H1 (cell line): ENCODE measurements around the gene TLE1. TPM values are rescaled to one million over a fixed set of nuclear protein-coding genes. Genes with fewer than 3 reads are reported as not detected.

Experiments
- CTCF ChIA-PET: fragments of 300-600 bp; sonication (Branson Sonifier 250); formaldehyde crosslinking; loops from one replicate; lab custom pipeline; 2021; ENCODE audit not compliant: partially characterized antibody; lab: Charles Lee
- POLR2A ChIA-PET: fragments of 300-600 bp; sonication (Branson Sonifier 250); formaldehyde crosslinking; loops from one replicate; lab custom pipeline; 2021; ENCODE audit warnings: inconsistent platforms; ENCODE audit not compliant: partially characterized antibody; lab: Charles Lee
- DNase-seq, 2 experiments: peaks; one replicate each; pipeline versions ENCODE4 v3.0.0 to v3.0.0-alpha.2; 2010 to 2022; ENCODE audit warnings: low spot score in 2 of 2, low read depth in 1 of 2, mixed read lengths in 1 of 2
- FAIRE-seq: peaks from 2 replicates; lab custom pipeline; 2011; peaks lifted over from hg19 to GRCh38; lab: Jason Lieb, UNC
- H2AFZ ChIP-seq: 2 replicates; pipeline ENCODE4 v1.8.1; 2012; ENCODE audit warnings: low read length, inconsistent platforms
- H2AK5ac ChIP-seq: 2 replicates; pipeline ENCODE4 v1.6.1; 2013; ENCODE audit warnings: low read depth, low read length
- H2BK120ac ChIP-seq: replicated peaks from 2 replicates; pipeline ENCODE3; 2013; ENCODE audit warnings: low read depth, low read length, inconsistent platforms
- H2BK12ac ChIP-seq: 2 replicates; pipeline ENCODE4 v1.6.1; 2013; ENCODE audit warnings: low read depth, low read length
- H2BK15ac ChIP-seq: 2 replicates; pipeline ENCODE4 v1.6.1; 2013; ENCODE audit warnings: low read length
- H2BK20ac ChIP-seq: 2 replicates; pipeline ENCODE4 v1.6.1; 2013; ENCODE audit warnings: low read length
- H2BK5ac ChIP-seq: 2 replicates; pipeline ENCODE4 v1.6.1; 2013; ENCODE audit warnings: low read depth, low read length
- H3K14ac ChIP-seq: 2 replicates; pipeline ENCODE4 v1.6.1; 2013; ENCODE audit warnings: inconsistent platforms; ENCODE audit not compliant: insufficient read length
- H3K18ac ChIP-seq: 2 replicates; pipeline ENCODE4 v1.6.1; 2013; ENCODE audit warnings: low read length; ENCODE audit errors: extremely low read depth
- H3K23ac ChIP-seq: 2 replicates; pipeline ENCODE4 v1.6.1; 2013; ENCODE audit warnings: inconsistent platforms; ENCODE audit not compliant: insufficient read length
- H3K23me2 ChIP-seq: 2 replicates; pipeline ENCODE4 v1.6.1; 2013; ENCODE audit warnings: low read depth, low read length
- H3K27ac ChIP-seq: 2 replicates; pipeline ENCODE4 v1.6.1; 2011; ENCODE audit warnings: low read depth, low read length, inconsistent platforms
- H3K27me3 ChIP-seq, 4 experiments: replicated peaks in 1 of 4; 1 replicate in 1 of 4; 2 replicates in 3 of 4; pipeline versions ENCODE4 v1.6.1 to v1.8.1; 2011 to 2013; ENCODE audit warnings: low read length in 3 of 4, mild to moderate bottlenecking in 3 of 4, inconsistent platforms in 2 of 4, mixed read lengths in 2 of 4, moderate library complexity in 1 of 4; ENCODE audit not compliant: control insufficient read depth in 3 of 4, insufficient read depth in 3 of 4; ENCODE audit errors: extremely low read depth in 1 of 4
- H3K36me3 ChIP-seq, 4 experiments: 2 replicates each; pipeline versions ENCODE4 v1.6.1 to v1.8.1; 2011 to 2013; ENCODE audit warnings: mild to moderate bottlenecking in 4 of 4, low read length in 3 of 4, moderate library complexity in 2 of 4, control low read depth in 1 of 4, inconsistent platforms in 1 of 4; ENCODE audit not compliant: insufficient read depth in 4 of 4, control insufficient read depth in 2 of 4
- H3K4ac ChIP-seq: replicated peaks from 2 replicates; pipeline ENCODE3; 2013; ENCODE audit warnings: low read length, low read depth, mixed read lengths, inconsistent platforms; ENCODE audit not compliant: insufficient read length
- H3K4me1 ChIP-seq, 4 experiments: replicated peaks in 1 of 4; 1 replicate in 1 of 4; 2 replicates in 3 of 4; pipeline versions ENCODE4 v1.6.1 to v1.8.1; 2011 to 2013; ENCODE audit warnings: low read length in 3 of 4, inconsistent platforms in 2 of 4, mixed read lengths in 1 of 4; ENCODE audit not compliant: insufficient read depth in 4 of 4, control insufficient read depth in 3 of 4
- H3K4me2 ChIP-seq, 2 experiments: 2 replicates each; pipeline versions ENCODE4 v1.6.1 to v1.8.1; 2011 to 2013; ENCODE audit warnings: low read depth in 2 of 2, low read length in 2 of 2, control low read depth in 1 of 2, inconsistent platforms in 1 of 2, mild to moderate bottlenecking in 1 of 2; ENCODE audit not compliant: insufficient read depth in 1 of 2
- H3K4me3 ChIP-seq, 4 experiments: fragments of 200-600, 300-600 bp in 1 of 4; sonication (generic), shearing (Covaris generic), sonication (Bioruptor Twin) in 1 of 4; 2 replicates each; pipeline versions ENCODE4 v1.5.1 to v1.8.1; 2011 to 2016; ENCODE audit warnings: low read length in 4 of 4, low read depth in 3 of 4, control low read depth in 2 of 4, inconsistent platforms in 2 of 4, mild to moderate bottlenecking in 2 of 4, mixed read lengths in 1 of 4, moderate library complexity in 1 of 4; ENCODE audit not compliant: insufficient read depth in 2 of 4; ENCODE audit errors: extremely low read depth in 1 of 4
- H3K56ac ChIP-seq: replicated peaks from 2 replicates; pipeline ENCODE3; 2013; ENCODE audit warnings: low read depth, mild to moderate bottlenecking, mixed read lengths, low read length, inconsistent platforms; ENCODE audit not compliant: insufficient read length
- H3K79me1 ChIP-seq: 2 replicates; pipeline ENCODE4 v1.6.1; 2013; ENCODE audit warnings: low read depth, low read length, control low read depth
- H3K79me2 ChIP-seq, 2 experiments: 2 replicates each; pipeline versions ENCODE4 v1.6.1 to v1.8.1; 2012 to 2013; ENCODE audit warnings: low read length in 2 of 2, mild to moderate bottlenecking in 2 of 2, inconsistent platforms in 1 of 2; ENCODE audit not compliant: insufficient read depth in 2 of 2, control insufficient read depth in 1 of 2
- H3K9ac ChIP-seq, 4 experiments: replicated peaks in 1 of 4; 1 replicate in 1 of 4; 2 replicates in 3 of 4; pipeline versions ENCODE4 v1.6.1 to v1.8.1; 2011 to 2013; ENCODE audit warnings: low read depth in 3 of 4, low read length in 3 of 4, control low read depth in 2 of 4, mild to moderate bottlenecking in 2 of 4, moderate library complexity in 2 of 4, inconsistent platforms in 1 of 4; ENCODE audit errors: extremely low read depth in 1 of 4
- H3K9me3 ChIP-seq, 2 experiments: 2 replicates each; pipeline versions ENCODE4 v1.6.1 to v1.8.1; 2012 to 2013; ENCODE audit warnings: mild to moderate bottlenecking in 2 of 2, moderate library complexity in 2 of 2, control low read depth in 1 of 2, inconsistent platforms in 1 of 2, low read depth in 1 of 2, low read length in 1 of 2, mixed read lengths in 1 of 2; ENCODE audit not compliant: insufficient read depth in 2 of 2
- H4K20me1 ChIP-seq, 2 experiments: replicated peaks in 1 of 2; 2 replicates each; pipeline versions ENCODE3 to v1.8.1; 2011 to 2013; ENCODE audit warnings: inconsistent platforms in 2 of 2, low read length in 2 of 2, mild to moderate bottlenecking in 1 of 2; ENCODE audit not compliant: insufficient read depth in 2 of 2, control insufficient read depth in 1 of 2
- H4K5ac ChIP-seq: 2 replicates; pipeline ENCODE4 v1.6.1; 2013; ENCODE audit warnings: low read length, low read depth, mixed read lengths, inconsistent platforms; ENCODE audit not compliant: insufficient read length
- H4K8ac ChIP-seq: 2 replicates; pipeline ENCODE4 v1.8.0; 2013; ENCODE audit warnings: mild to moderate bottlenecking, moderate library complexity, low read length, inconsistent platforms; ENCODE audit not compliant: insufficient read depth; ENCODE audit errors: extremely low read depth
- H4K91ac ChIP-seq: replicated peaks from 2 replicates; pipeline ENCODE3; 2013; ENCODE audit warnings: low read length, mixed read lengths, inconsistent platforms; ENCODE audit not compliant: insufficient read length
- CBX8 ChIP-seq: fragments of 300-800, 300-1000 bp; sonication (generic); IDR thresholded peaks from 2 replicates; pipeline ENCODE4 v1.7.1; 2016; ENCODE audit warnings: low read depth, low read length, borderline replicate concordance
- CTBP2 ChIP-seq: IDR thresholded peaks from 2 replicates; pipeline ENCODE4 v1.7.0; 2011; ENCODE audit warnings: borderline replicate concordance, mild to moderate bottlenecking, moderate library complexity, mixed read lengths, low read length; ENCODE audit not compliant: insufficient read depth, insufficient read length
- GABPA ChIP-seq: IDR thresholded peaks from 2 replicates; pipeline ENCODE4 v1.6.1; 2011; ENCODE audit warnings: mild to moderate bottlenecking, low read length, moderate library complexity, borderline replicate concordance; ENCODE audit not compliant: insufficient read depth
- SP2 ChIP-seq: IDR thresholded peaks from 2 replicates; pipeline ENCODE4 v1.6.1; 2012; ENCODE audit warnings: mild to moderate bottlenecking, low read length, inconsistent platforms
- WGBS, 2 experiments: shearing (Covaris generic) in 1 of 2; methylation state at CpG; one replicate each; pipeline versions ENCODE4 v1.1.6 to v1.1.7; 2013 to 2015; ENCODE audit warnings: low lambda C conversion rate in 2 of 2, mixed read lengths in 2 of 2, inconsistent platforms in 1 of 2, low coverage in 1 of 2, missing lambda C conversion rate in 1 of 2; ENCODE audit not compliant: insufficient replicate concordance in 2 of 2, insufficient coverage in 1 of 2, insufficient read length in 1 of 2; ENCODE audit errors: extremely low coverage in 1 of 2, missing lambda C conversion rate in 1 of 2; 5-methylcytosine and 5-hydroxymethylcytosine counted together
- polyA plus RNA-seq, 7 experiments: library from polyadenylated mRNA; depleted of rRNA in 3 of 7; stranded (reverse) in 5 of 7; unstranded in 2 of 7; fragments of >200 nt in 5 of 7; fragments of 200-250 nt in 2 of 7; gene quantifications; 1 replicate in 5 of 7; 2 replicates in 1 of 7; 4 replicates in 1 of 7; pipeline versions ENCODE4 v1.2.1 to v1.2.3, GENCODE V29; 2011 to 2013; ENCODE audit warnings: missing spikeins in 2 of 7, mixed read lengths in 2 of 7
- total RNA-seq: library from RNA; stranded (reverse); fragmentation: NEBNext Ultra II Directional; extraction: Animal tissue kit (Norgen Biotek cat#: 25700); gene quantifications from 2 replicates; pipeline ENCODE4 v1.2.1, GENCODE V29; 2021

The TLE1 gene
- total and polyA plus RNA-seq, 2 of the 8 experiments (the other 6 are each of a cell fraction or from before 2014, with no cell fraction given), result 81.8 to 91.6 TPM

- Histone ChIP-seq H3K23me2 (no peaks in the 10 kb centered on the region), H3K36me3 (peaks cover 16 to 83% (median 61%) of the 10 kb centered on the region in 4 experiments), H2BK20ac (no peak overlapping the region), H2BK120ac (no peak overlapping the region), H3K79me2 (peaks cover 0 to 6% of the 10 kb centered on the region in 2 experiments; a peak in 1 of 4 replicates), H3K79me1 (no peaks in the 10 kb centered on the region), H3K27me3 (no peaks in the 10 kb centered on the region), H3K4ac (no peak overlapping the region), H3K27ac (no peak overlapping the region; the same call in 1 of the 2 replicates), H3K18ac (no peak overlapping the region), H4K5ac (no peak overlapping the region), H3K4me3 (no peak overlapping the region), H3K4me2 (no peak overlapping the region), H2BK15ac (no peak overlapping the region), H2AFZ (no peak overlapping the region), H3K56ac (no peak overlapping the region), H2BK5ac (no peak overlapping the region), H3K9ac (no peak overlapping the region), H3K4me1 (no peaks in the 10 kb centered on the region), H3K23ac (no peak overlapping the region), H2BK12ac (no peak overlapping the region), H3K14ac (no peak overlapping the region), H4K20me1 (peaks cover 0 to 2% of the 10 kb centered on the region in 2 experiments), H3K9me3 (no peaks in the 10 kb centered on the region), H2AK5ac (no peak overlapping the region), H4K91ac (no peak overlapping the region), H4K8ac (no peak overlapping the region)
- TF ChIP-seq CBX8, result no peak
- no peak for TF ChIP-seq SP2
- TF ChIP-seq CTBP2, result no peak
- TF ChIP-seq GABPA, result no peak
- WGBS, 2 experiments, result 90% methylated on average over 4 of the region's 4 CpGs; no CpG with 5 or more reads in 1 of the 2 experiments
- DNase-seq (no peak), FAIRE-seq (no peak)
- CTCF ChIA-PET, result no interaction called here
- POLR2A ChIA-PET, result no interaction called here
Measured at GRCh38 chr9:81610740-81611107, 78.6 kb downstream of the TLE1 start.
